Activated CD4-positive, alpha-beta T cell treated with anti-CD3 and anti-CD28 coated beads, Interleukin-2, Interleukin-6, amounts not matched to agents 100 ng/mL and 50 ng/mL, durations not matched to agents 16 hours and 8 hours (primary cell): ENCODE measurements around the gene KCNJ4.
"Not testable (repeated sequence)": the region's sequence is repeated elsewhere in the genome, so short reads cannot be mapped to it uniquely, and the experiment has no call there.

Source experiments
- DNase-seq: peaks from one replicate; pipeline ENCODE4 v3.0.0-alpha.2; 2020

Gene KCNJ4

GRCh38 chr22:38404419-38404818, 50.6 kb downstream of the KCNJ4 start:
- no peak for DNase-seq

GRCh38 chr22:38403812-38404211, 51.2 kb downstream of the KCNJ4 start:
- DNase-seq, result no peak

DNA sequence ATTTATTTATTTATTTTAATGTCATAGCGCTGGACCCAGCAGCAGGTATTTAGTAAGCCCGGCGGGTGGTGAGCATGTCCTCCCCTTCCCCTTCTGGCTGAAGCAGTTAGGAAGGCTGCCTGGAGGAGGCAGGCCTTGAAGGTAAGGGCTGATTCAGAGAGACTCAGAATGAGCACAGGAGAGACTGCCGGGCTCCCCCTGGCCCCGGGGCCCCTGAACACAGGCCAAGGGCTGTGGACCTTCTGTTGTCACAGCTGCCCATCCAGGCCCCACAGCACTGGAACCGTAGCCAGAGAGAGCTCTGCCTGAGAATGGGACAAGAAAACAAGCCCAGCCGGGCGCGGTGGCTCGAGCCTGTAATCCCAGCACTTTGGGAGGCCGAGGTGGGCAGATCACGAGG, 52.8 kb downstream of the KCNJ4 start:
- no peak for DNase-seq

GRCh38 chr22:38401336-38402084, 53.5 kb downstream of the KCNJ4 start:
- no peak for DNase-seq

DNA sequence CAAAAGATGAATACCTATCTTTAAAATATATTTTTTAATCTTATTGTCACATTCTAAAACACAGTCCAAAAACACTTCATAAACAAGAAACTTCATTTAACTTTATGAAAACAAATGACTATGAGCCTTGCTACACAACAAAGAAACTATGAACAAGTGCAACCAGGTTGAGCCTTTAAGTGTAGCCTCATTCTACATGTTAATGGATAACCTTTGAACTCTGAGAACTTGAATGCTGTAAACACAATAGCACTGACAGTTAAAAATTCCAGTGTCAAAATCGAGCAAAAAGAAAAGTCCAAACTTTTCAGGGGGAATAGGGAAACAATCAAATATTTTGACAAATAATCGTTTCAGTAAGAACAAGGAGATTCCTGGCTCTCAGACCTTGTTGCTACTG, 54.7 kb downstream of the KCNJ4 start:
- DNase-seq, result not testable (repeated sequence)

DNA sequence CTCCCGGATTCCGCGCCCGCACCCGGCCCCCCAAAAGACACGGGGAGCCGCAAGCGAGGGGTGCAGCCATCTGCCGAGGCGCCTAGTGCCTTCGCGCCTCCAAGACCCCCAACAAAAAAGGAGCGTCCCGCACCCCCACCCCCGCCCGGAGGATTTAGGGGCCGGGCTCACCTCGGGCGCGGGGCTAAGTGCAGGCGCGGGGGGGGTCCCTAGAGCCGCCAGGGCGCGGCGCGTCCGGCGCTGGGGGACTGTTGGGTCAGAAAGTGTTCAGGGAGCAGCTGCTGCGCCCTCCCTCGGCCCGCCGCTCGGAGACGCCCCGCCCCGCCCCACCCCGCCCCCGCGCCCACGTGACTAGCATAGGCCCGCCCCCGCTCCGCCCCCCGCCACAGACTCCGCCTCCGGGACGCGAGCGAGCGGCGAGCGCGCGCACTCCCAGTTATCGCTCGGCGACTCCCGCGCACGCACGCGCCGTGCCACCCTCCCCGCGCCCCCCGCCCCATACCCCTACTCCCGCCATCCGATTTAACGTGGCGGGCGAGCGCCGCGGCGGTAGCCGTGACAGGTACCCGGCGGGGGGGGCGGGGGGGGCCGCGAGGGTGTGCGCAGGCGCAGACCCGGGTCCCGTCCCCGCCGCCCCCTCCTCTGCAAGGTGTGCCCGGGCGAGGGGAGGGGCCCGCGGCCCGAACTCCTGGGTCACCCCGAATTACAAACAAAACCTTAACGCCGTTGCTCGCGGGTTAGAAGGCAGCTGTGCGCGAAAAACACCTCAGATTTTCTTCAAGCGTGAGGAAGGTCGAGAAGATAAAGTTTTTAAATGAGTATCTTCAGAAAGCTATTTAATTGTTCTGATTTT, 56.2 kb downstream of the KCNJ4 start:
- DNase-seq, result peak; percentile 90

DNA sequence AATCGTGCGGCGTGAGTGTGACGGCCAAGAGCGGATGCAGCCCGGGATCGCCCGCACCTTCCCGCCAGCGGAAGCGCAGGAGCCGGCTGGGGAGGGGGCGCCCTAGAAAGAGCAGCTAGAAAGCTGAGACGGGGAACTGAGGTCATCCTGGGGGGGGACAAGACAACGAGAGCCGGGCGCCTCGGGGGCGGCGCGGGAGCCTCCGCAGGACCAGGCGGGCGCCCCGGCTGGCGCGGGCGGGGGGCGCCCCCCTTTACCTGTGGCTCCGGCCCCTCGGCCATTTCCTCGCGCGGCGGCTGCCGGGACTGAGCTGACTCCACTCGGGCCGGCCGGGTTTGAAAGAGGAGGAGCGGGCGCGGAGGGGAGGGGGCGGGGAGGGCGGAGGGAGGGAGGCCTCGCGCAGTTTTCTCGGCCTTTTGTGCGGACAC, 56.8 kb downstream of the KCNJ4 start:
- DNase-seq, result peak; percentile 64

- DNase-seq, result peak; percentile 60
Measured at GRCh38 chr22:38397189-38398085, 57.6 kb downstream of the KCNJ4 start.

GRCh38 chr22:38396440-38397069, 58.4 kb downstream of the KCNJ4 start:
- not testable (repeated sequence) for DNase-seq

DNA sequence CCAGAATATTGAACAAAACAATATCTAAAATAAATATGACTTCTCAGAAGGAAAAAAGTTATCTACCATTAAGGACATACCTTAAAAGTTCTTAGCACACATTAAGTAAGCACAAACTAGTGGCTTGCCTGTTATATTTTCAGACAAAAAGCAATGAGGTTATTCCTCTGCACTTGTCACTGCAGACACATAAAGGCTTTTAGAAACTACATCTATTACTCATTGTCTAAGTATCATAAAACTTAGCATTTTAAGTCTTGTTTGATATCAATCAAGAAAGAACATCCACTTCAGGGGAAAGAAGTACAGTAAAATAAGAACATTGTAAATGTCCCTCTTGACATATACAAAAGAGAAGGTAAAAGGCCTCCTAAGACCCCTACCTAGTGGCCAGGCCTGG, 59.1 kb downstream of the KCNJ4 start:
- not testable (repeated sequence) for DNase-seq

- DNase-seq, result not testable (repeated sequence)
Measured at GRCh38 chr22:38394929-38395624, 59.9 kb downstream of the KCNJ4 start.

DNA sequence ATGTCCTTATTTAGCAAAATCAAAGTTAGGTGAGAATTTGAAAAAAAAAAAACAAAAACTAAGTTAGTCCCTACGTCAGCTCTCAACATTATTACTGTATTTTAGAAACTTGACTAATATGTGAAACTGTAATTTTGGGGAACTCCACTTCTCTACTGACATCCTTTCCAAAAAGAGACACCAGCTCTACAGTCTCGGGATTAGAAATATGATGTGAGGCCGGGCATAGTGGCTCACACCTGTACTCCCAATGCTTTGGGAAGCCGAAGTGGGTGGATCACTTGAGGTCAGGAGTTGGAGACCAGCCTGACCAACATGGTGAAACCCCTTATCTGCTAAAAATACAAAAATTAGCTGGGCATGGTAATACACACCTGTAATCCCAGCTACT, 65.6 kb downstream of the KCNJ4 start:
- DNase-seq, result not testable (repeated sequence)

DNA sequence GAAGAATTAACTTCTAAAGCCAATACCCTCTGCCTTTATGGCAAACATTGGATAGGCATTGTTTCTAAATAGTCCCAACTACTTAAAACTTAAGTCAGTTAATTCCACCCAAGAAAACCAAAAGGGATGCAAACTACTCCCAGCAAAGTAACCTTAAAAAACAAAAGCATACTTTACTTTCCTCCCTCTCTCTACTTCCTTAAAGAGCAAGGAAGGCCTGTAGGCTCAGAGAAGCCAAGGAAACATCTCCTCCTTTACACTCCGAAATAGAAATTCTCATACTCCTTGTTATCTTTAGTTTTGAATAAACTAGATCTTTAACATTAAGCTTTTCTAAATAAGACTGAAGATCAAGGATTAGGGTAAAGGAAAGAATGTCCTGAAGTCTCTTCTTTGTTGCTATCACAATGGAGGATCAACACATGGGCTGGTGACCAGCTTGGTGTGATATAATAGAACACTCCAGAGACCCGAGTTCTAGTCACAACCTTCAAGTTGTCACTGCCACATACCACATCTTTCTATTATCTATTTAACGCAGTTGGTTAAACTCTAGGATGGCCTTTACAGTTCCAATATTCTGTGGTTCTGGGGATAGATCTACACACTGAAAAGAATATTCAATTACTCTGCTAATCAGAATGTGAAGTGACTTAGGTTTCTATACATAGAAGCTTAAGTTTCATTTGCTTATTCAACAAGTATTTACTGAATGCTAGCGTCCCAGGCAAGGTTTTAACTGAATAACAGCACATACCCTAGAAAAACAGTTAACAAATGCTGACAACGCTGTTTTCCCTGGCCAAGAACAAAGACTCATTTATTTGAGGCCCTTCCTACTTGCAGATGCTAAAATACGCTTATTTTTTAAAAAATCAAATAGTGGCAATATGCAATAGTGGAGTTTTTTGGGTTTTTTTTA, 66.2 kb downstream of the KCNJ4 start:
- DNase-seq, result not testable (repeated sequence)

DNA sequence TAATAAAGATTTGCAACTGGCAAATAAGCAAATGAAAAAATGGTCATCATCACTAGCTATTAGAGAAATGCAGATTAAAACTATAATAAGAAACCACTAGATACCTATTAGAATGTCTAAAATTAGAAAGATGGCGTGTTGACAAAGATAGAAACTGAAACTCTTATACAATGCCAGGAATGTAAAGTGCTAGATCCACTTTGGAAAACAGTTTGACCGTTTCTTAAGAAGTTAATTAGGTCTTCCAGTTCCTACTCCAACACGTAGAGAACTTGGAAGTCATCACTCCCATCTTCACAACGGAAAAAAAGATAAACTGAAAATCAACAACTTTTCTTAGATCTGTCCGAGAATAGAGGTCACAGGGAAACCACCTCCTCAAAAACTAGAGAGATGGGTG, 68.1 kb downstream of the KCNJ4 start:
- DNase-seq, result not testable (repeated sequence)

DNA sequence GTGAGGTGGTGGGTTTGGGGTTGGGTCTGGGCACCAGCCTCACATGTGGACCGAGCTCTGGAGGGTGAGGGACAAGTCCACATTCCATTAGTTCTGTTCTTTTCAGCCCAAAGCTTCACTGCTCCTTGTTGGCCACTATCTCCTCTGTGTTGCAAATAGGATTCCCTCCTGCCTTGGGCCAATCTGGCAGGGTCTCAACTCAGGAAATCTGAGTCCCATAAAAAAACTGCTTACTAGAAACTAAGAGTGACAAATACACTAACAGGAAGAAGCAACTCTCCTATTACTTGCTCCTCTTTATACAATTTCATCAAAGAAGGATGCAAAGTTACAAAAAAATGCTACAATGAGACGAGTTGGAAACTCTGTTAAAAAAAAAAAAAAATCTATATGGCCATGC, 71.6 kb downstream of the KCNJ4 start:
- no peak for DNase-seq

DNA sequence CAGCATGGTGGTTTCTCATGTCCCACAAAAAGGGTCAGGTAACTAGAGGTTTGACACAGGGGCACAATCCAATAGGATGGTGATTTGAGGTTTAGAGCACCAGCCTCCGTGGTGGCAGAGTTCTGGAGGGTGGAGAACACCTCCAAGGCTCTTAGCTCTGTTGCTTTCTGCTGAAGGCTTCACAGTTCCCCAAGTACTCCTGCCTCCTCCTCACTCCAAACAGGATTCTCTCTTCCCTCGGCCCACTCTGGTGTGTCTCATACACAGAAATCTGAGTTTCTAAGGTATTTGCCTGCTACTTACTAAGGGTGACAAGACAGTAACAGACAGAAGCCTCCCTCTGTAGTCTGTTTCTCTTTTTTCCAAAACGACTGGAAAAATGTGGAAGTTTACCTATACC, 73.6 kb downstream of the KCNJ4 start:
- not testable (repeated sequence) for DNase-seq
